Mucosa of stomach (tissue), 1 donor: Measurements from ENCODE around the gene CCDC117.
A peak's percentile ranks its signal among the peaks of the same experiment; 100 is the strongest.
"Not testable (repeated sequence)": the region's sequence is repeated elsewhere in the genome, so short reads cannot be mapped to it uniquely, and the experiment has no call there.

Experiments used
- H3K27me3 ChIP-seq: one replicate; pipeline ENCODE4 v1.7.0; 2013; ENCODE audit warnings: mild to moderate bottlenecking, low read length; ENCODE audit not compliant: control insufficient read depth, insufficient read depth
- H3K36me3 ChIP-seq: one replicate; pipeline ENCODE4 v1.7.0; 2013; ENCODE audit warnings: low read length; ENCODE audit not compliant: control insufficient read depth, insufficient read depth
- H3K4me1 ChIP-seq: one replicate; pipeline ENCODE4 v1.7.0; 2013; ENCODE audit warnings: mild to moderate bottlenecking, low read length; ENCODE audit not compliant: control insufficient read depth, insufficient read depth
- H3K4me3 ChIP-seq: one replicate; pipeline ENCODE4 v1.7.0; 2013; ENCODE audit warnings: low read length
- H3K9ac ChIP-seq: one replicate; pipeline ENCODE4 v1.7.0; 2013; ENCODE audit warnings: mild to moderate bottlenecking, low read length, moderate library complexity
- H3K9me3 ChIP-seq: one replicate; pipeline ENCODE4 v1.7.0; 2013; ENCODE audit warnings: mild to moderate bottlenecking, low read length, moderate library complexity; ENCODE audit not compliant: control insufficient read depth
- donor health status: Pancreatic carcinoma.

The CCDC117 gene

DNA sequence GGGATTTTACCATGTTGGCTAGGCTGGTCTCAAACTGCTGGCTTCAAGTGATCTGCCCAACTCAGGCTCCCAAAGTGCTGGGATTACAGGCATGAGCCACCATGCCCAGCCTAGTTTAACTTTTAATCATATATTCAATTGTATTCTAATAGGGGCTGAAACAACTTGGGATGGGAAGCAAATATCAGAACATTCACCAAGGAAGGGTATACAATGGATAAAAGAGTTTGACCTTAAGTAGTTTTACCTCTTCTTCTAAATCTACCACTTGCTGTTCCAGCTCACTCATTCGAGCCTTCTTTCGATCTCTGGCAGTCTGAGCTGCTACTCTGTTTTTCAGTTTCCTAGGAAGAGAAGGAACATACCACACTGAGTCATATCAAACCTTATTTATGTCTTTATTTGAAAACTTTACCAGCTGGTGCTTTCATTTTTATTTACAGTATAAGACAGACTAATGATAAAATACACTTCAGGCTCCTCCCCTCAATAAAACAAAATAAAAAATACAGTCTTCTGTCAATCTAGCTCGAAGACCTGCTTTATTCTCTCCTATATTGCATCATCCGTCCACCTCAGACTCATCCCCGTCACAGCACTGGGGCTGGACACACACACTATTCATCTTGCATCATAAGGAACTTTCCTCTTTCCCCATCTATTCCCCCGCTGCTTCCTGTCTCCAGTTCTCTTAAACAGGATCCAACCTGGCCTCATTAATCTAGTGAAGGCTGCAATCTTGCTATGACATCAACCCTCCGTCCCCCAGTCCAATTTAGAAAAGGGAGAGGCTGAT, 26.5 kb downstream of the CCDC117 start:
- Histone ChIP-seq H3K4me1 (peaks cover 43% of the 10 kb centered on the region), H3K9ac (peak overlapping the region; percentile 100)

DNA sequence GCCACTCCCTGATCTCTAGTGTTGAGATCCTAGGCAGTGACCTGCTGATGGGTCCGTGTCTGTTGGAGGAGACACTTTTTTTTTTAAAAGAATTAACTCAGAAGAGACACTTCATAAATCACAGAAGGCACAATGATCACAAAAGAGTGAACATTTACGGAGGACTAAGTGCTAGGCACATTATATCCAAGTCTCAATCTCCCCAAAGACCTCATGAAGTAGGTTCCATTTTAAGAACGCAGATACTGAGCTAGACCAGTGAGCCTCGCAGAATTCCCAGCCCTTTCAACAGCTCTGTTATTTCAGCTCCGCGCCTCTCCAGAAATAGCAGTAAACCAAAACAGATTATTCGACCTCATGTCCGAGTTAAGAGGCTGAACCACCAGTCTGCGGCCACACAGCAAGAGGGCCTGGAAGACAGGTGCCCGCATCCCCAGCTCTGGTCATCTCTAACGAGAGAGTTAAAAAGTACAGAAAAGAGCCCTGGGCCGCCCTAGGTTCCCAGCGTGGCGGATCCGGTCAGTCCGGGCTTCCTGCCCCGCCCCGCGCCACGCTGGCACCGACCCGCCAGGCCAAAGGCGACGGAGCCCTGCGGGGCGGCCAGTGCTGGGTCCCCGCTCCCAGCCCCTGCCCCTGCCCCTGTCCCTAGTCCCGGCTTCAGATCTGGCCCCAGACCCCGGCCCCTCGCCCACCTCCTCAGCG, 27.3 kb downstream of the CCDC117 start:
- peaks cover 26% of the 10 kb centered on the region for H3K36me3 ChIP-seq
- peak overlapping the region; percentile 94 for H3K4me3 ChIP-seq
- peak overlapping the region; percentile 100 for H3K9ac ChIP-seq
- peaks cover 43% of the 10 kb centered on the region for H3K4me1 ChIP-seq
- no peaks in the 10 kb centered on the region for H3K9me3 ChIP-seq
- no peaks in the 10 kb centered on the region for H3K27me3 ChIP-seq

More for the DNA sequence above, 26.5 kb downstream of the CCDC117 start:
- no peaks in the 10 kb centered on the region for H3K27me3 ChIP-seq
- no peaks in the 10 kb centered on the region for H3K9me3 ChIP-seq
- peaks cover 28% of the 10 kb centered on the region for H3K36me3 ChIP-seq
- peak overlapping the region; percentile 94 for H3K4me3 ChIP-seq

DNA sequence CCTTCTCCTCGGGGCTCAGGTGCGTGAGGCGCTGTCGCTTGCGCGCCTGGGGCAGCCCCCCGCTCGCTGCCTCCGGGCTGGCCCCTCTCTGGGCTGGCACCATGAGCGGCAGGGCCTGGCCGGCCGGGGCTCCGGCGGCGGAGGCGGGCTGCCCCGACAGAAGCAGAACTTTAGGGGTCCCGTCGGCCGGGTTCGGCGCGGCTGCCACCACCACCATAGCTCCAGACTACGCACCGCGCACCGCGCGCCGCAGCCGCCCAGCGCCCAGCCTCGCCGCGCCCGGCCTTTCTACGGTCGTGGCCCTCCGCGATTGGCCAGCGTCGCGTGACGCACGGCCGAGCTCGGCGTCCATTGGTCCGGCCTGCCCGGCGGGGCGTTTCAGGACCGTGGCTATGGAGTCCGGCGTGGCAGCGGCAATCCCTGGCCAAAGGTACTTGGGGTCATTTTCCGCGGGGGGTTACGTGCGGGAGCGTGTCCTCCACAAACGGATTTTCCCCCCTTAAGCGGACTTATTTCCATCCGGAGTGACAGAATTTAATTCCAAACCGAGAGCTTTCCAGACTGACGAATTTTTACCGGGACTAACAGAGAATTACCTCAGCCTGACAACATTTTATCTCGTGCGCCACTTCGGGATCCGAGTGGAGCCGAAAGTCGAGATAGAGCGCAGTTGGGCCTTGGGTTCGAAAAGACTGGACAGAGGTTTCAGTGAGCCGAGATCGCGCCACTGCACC, 28.0 kb downstream of the CCDC117 start, which contains the start of gene XBP1:
TSS of gene XBP1 (minus strand) at position 262 of the 734 bp plus-strand sequence.
- Histone ChIP-seq H3K9ac (peak within 1 kb of the TSS; percentile 100), H3K27me3 (no peaks in the 10 kb centered on the region), H3K36me3 (peaks cover 21% of the 10 kb centered on the region), H3K9me3 (no peaks in the 10 kb centered on the region), H3K4me1 (peaks cover 36% of the 10 kb centered on the region), H3K4me3 (peak within 1 kb of the TSS; percentile 94)

DNA sequence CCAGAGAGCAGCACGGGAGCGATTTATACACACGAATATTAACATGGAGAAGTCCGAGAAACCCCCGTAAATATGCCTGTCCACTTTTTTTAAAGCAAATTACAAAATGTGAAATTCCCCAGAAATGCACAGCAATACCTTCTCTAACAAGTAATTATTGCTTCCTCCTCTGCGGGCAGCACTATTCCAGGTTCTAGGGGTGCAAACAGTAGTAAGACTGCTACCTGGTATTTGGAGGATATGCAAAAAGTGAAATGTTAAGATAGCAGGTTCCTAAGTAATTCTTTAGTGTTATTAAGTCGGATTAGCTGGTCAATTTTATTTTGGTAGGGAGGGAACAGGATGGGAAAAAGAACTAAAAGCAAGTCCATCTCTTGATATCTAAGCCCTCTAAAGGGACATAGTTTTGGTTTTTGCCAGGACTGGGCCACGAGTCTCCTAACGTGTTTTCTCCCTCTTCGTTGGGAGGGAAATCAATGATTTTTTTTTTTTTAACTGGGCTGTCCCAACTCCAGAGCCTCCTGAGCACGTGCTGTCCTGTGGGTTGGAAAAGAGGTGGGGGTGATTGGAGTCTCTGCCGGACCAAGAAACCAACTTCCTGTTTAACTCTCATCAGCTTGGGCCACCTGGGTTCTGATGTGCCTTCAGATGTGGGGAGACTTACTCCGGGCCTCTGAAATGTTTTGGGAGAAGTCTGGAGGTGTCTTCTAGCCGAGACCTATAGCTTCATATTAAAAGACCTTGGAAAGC, 29.5 kb downstream of the CCDC117 start:
- H3K4me1 ChIP-seq: peaks cover 20% of the 10 kb centered on the region
- H3K27me3 ChIP-seq: no peaks in the 10 kb centered on the region
- no peaks in the 10 kb centered on the region for H3K9me3 ChIP-seq
- H3K9ac ChIP-seq: peak overlapping the region; percentile 100
- peaks cover 6% of the 10 kb centered on the region for H3K36me3 ChIP-seq
- H3K4me3 ChIP-seq: no peak overlapping the region

DNA sequence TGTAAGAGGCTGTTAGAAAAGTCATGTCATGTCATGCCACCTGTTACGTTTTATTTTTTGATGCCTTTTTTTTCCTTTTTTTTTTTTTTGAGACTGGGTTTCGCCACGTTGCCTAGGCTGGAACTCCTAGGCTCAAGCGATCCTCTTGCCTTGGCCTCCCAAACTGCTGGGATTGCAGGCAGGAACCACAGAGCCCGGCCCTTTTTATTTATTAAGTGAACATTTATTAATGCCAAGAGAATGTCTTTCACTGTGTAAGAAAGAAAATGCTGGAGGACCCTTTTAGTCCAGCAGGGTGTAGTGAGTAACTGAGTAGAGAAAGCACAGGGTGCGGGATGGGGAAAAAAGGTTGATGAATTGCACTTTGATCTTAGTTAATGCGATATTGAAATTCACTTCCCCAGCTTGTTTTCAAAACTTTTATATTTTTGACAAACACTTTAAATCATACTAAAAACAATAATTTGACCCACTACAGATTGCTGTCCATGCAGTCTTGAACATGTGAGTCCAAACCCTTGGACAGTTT, 30.2 kb downstream of the CCDC117 start:
- no peaks in the 10 kb centered on the region for H3K27me3 ChIP-seq
- peaks cover 16% of the 10 kb centered on the region for H3K4me1 ChIP-seq
- H3K9ac ChIP-seq: peak overlapping the region; percentile 100
- no peaks in the 10 kb centered on the region for H3K9me3 ChIP-seq
- no peak overlapping the region for H3K4me3 ChIP-seq
- peaks cover 5% of the 10 kb centered on the region for H3K36me3 ChIP-seq

DNA sequence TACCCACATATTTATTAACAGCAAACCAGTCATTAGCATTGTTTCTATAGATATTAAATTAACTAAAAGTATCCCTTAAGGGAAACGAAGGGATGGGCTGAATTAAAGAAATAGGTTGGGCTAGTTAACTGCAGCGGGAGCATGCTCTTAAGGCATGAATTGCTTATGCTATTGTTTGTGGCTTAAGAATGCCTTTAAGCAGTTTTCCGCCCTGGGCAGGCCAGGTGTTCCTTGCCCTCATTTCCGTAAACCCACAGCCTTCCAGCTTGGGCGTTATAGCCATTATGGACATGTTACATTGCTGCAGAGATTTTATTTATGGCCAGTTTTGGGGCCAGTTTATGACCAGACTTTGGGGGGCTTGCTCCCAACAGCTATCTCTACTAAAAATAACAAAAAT, 32.9 kb downstream of the CCDC117 start:
- not testable (repeated sequence) for H3K36me3 ChIP-seq, H3K27me3 ChIP-seq, H3K9ac ChIP-seq, H3K9me3 ChIP-seq, H3K4me3 ChIP-seq
- H3K4me1 ChIP-seq: peaks cover 32% of the 10 kb centered on the region

DNA sequence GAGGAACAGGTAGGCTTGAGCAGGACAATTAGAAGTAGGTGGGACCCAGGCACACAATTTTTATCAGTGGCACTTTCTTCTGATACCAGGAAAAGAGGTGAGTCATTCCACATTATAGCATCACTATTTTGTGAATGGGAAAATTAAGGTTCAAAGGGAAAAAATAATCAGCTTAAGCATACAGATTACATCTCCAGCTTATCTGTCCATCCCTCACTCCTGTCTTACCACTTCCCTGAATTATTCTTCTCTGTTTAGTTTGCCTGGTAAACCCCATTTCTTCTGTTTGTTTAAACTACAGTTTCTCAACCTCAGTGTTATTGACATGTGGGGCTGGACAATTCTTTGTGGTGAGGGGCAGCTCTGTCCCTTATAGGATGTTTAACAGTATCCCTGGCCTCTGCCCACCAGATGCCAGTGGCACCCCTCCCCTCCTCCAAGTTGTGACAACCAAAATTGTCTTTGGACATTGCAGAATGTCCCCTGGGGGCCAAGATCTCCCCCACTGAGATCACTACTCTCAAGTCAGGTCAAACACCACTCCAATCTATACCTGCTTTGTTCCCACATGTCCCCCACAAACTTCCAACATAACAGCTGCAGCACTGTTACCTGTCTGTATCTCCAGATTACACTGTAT, 36.3 kb downstream of the CCDC117 start:
- Histone ChIP-seq H3K27me3 (no peaks in the 10 kb centered on the region), H3K36me3 (no peaks in the 10 kb centered on the region), H3K4me3 (no peak overlapping the region), H3K9me3 (no peaks in the 10 kb centered on the region), H3K4me1 (peaks cover 49% of the 10 kb centered on the region), H3K9ac (no peak overlapping the region)

DNA sequence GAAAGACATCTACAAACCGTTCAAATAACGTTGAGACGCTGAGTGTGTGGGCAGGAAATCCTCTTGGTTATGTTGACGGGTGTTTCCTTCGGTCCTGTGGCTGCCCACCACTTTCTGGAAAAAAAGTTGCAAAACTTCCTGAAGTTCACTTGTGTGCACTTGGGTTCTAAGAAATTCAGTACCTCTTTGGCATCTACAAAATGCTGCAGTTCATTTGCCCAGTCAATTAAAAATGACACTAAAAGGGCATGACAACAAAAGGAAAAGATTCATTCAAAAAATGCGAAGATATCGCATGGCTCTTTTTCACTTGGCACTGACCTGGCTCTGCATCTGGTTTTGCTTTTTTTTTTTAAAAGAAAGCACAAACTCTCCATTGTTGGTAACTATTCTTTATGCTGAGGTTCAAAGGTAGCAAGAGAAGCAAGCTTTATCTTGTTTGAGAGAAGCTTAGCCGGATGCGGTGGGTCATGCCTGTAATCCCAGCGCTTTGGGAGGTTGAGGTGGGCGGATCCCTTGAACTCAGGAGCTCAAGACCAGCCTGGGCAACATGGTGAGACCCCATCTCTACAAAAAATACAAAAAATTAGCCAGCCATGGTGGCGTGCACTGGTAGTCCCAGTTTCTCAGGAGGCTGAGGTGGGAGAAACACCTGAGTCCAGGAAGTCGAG, 38.5 kb downstream of the CCDC117 start:
- H3K4me3 ChIP-seq: no peak overlapping the region
- no peak overlapping the region for H3K9ac ChIP-seq
- peaks cover 69% of the 10 kb centered on the region for H3K4me1 ChIP-seq
- H3K9me3 ChIP-seq: no peaks in the 10 kb centered on the region
- H3K27me3 ChIP-seq: no peaks in the 10 kb centered on the region
- no peaks in the 10 kb centered on the region for H3K36me3 ChIP-seq

DNA sequence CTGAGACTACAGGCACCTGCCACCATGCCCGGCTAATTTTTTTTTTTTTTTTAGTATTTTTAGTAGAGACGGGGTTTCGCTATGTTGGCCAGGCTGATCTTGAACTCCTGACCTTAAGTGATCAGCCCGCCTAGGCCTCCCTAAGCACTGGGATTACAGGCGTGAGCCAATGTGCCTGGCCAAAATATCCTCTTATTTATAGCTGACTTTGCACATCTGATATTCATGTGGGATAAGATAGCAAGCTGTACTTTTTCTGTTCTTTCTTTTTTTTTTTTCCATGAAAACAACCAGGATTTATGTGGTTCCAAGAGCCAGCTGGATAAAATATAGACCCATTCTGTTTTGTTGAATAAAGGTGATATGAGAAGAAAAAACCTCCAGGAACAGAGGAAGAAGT, 40.0 kb downstream of the CCDC117 start:
- no peaks in the 10 kb centered on the region for H3K27me3 ChIP-seq
- H3K4me1 ChIP-seq: peaks cover 79% of the 10 kb centered on the region

DNA sequence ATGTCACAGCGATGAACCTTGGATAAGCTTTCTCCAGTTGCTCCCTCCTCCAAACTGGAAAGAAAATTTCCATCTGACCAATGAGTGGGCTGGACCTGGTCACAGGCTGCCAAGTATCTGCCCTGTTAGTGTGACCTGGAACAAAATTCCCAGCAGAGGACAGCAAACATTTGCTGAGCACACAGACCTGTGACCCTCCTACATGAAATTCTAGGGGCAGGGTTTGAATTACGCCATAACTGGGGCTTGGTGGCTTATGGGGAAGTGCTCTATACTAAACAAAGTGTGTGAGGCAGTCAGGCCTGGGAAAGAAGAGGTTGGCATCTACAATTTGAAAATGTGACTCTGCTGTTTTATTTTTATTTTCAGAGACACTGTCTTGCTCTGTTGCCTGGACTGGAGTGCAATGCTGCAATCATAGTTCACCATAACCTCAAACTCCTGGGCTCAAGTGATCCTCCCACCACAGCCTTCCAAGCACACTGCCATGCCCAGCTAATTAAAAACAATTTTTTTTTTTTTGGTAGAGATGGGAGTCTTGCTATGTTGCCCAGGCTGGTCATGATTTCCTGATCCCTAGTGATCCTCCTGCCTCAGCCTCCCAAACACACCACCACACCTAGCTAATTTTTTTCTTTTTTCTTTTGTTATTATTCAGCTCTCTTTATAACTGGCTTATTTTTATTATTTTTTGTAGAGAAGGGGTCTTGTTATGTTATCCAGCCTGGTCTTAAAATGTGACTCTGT, 41.5 kb downstream of the CCDC117 start:
- Histone ChIP-seq H3K36me3 (no peaks in the 10 kb centered on the region), H3K4me1 (peaks cover 82% of the 10 kb centered on the region)

More for the DNA sequence above, 40.0 kb downstream of the CCDC117 start:
- no peak overlapping the region for H3K4me3 ChIP-seq
- no peaks in the 10 kb centered on the region for H3K9me3 ChIP-seq
- H3K36me3 ChIP-seq: no peaks in the 10 kb centered on the region
- no peak overlapping the region for H3K9ac ChIP-seq

More for the DNA sequence above, 41.5 kb downstream of the CCDC117 start:
- Histone ChIP-seq H3K9me3 (no peaks in the 10 kb centered on the region), H3K27me3 (no peaks in the 10 kb centered on the region), H3K9ac (no peak overlapping the region), H3K4me3 (no peak overlapping the region)
